DND-41 (cell line): Measurements from ENCODE around the gene ZBTB8OS.

Experiments
- CTCF ChIP-seq: IDR thresholded peaks from 2 replicates; pipeline ENCODE4 v1.5.1; 2012; ENCODE audit warnings: borderline replicate concordance, low read length, moderate library complexity, mild to moderate bottlenecking; ENCODE audit not compliant: poor library complexity, severe bottlenecking; ENCODE audit errors: extremely low read depth
- EZH2 ChIP-seq: IDR thresholded peaks from 3 replicates; pipeline ENCODE4 v1.6.1; 2012; ENCODE audit warnings: borderline replicate concordance, low read depth, mild to moderate bottlenecking, moderate library complexity, low read length, inconsistent platforms; ENCODE audit not compliant: severe bottlenecking

- TF ChIP-seq CTCF (no peak), EZH2 (no peak)
These were observed 50.3 kb downstream of the ZBTB8OS start for GRCh38 chr1:32600034-32600433.
